ENCODE measurements around the gene MYBPC1.

Gene MYBPC1

GRCh38 chr12:101619026-101619786 lies 24.4 kb downstream of the MYBPC1 start:
- H3K36me3 ChIP-seq (ENCODE audit: control insufficient read depth in 1 of 2, insufficient read depth in 2 of 2, low read length in 2 of 2), result no peaks in the 10 kb centered on the region
- H3K4me1 ChIP-seq (ENCODE audit: control insufficient read depth in 1 of 2, insufficient read depth in 2 of 2, low read length in 2 of 2), result peaks cover 18 to 29% of the 10 kb centered on the region in 2 donors
- no peaks in the 10 kb centered on the region for H3K9me3 ChIP-seq (ENCODE audit: control insufficient read depth in 1 of 2, low read length in 2 of 2)
- H3K27me3 ChIP-seq (ENCODE audit: control insufficient read depth in 1 of 2, insufficient read depth in 2 of 2, low read length in 2 of 2), result no peaks in the 10 kb centered on the region
- H3K27ac ChIP-seq (ENCODE audit: low read depth, low read length), result no peak overlapping the region
- no peak overlapping the region for H3K4me3 ChIP-seq (ENCODE audit: low read depth in 1 of 2, low read length in 2 of 2)
- H3K9ac ChIP-seq (ENCODE audit: low read depth in 1 of 2, low read length in 2 of 2), result no peak overlapping the region

- Histone ChIP-seq H3K27me3 (ENCODE audit: control insufficient read depth in 1 of 2, insufficient read depth in 2 of 2, low read length in 2 of 2) (no peaks in the 10 kb centered on the region), H3K4me3 (ENCODE audit: low read depth in 1 of 2, low read length in 2 of 2) (no peak overlapping the region), H3K27ac (ENCODE audit: low read depth, low read length) (no peak overlapping the region), H3K9ac (ENCODE audit: low read depth in 1 of 2, low read length in 2 of 2) (no peak overlapping the region), H3K9me3 (ENCODE audit: control insufficient read depth in 1 of 2, low read length in 2 of 2) (no peaks in the 10 kb centered on the region), H3K4me1 (ENCODE audit: control insufficient read depth in 1 of 2, insufficient read depth in 2 of 2, low read length in 2 of 2) (peaks cover 18 to 29% of the 10 kb centered on the region in 2 donors), H3K36me3 (ENCODE audit: control insufficient read depth in 1 of 2, insufficient read depth in 2 of 2, low read length in 2 of 2) (no peaks in the 10 kb centered on the region)
Observed at GRCh38 chr12:101619858-101620761, 25.3 kb downstream of the MYBPC1 start.

DNA sequence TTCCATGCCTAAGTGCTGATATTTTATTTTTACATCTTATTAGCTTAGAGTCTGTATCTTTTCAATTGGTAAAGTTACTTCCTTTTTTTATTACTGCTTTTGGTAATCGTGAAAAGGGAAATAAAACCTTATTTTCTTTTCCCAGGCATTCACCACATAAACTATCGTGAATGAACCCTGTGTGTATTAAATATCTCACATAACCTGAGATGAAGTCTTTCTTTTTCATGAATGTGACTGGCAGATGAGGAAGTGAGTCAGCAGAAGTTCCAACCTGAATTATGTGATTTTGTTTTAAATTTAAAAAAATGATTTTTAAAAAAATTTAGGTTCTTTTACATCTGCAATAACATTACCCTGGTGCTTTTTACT lies 26.0 kb downstream of the MYBPC1 start:
- Histone ChIP-seq H3K4me3 (ENCODE audit: low read depth in 1 of 2, low read length in 2 of 2) (no peak overlapping the region), H3K9me3 (ENCODE audit: control insufficient read depth in 1 of 2, low read length in 2 of 2) (no peaks in the 10 kb centered on the region), H3K9ac (ENCODE audit: low read depth in 1 of 2, low read length in 2 of 2) (no peak overlapping the region), H3K36me3 (ENCODE audit: control insufficient read depth in 1 of 2, insufficient read depth in 2 of 2, low read length in 2 of 2) (no peaks in the 10 kb centered on the region), H3K4me1 (ENCODE audit: control insufficient read depth in 1 of 2, insufficient read depth in 2 of 2, low read length in 2 of 2) (peaks cover 16 to 28% of the 10 kb centered on the region in 2 donors), H3K27ac (ENCODE audit: low read depth, low read length) (no peak overlapping the region), H3K27me3 (ENCODE audit: control insufficient read depth in 1 of 2, insufficient read depth in 2 of 2, low read length in 2 of 2) (no peaks in the 10 kb centered on the region)

GRCh38 chr12:101628676-101629075 lies 33.9 kb downstream of the MYBPC1 start:
- H3K36me3 ChIP-seq (ENCODE audit: control insufficient read depth in 1 of 2, insufficient read depth in 2 of 2, low read length in 2 of 2), result no peaks in the 10 kb centered on the region
- no peaks in the 10 kb centered on the region for H3K9me3 ChIP-seq (ENCODE audit: control insufficient read depth in 1 of 2, low read length in 2 of 2)
- H3K4me3 ChIP-seq (ENCODE audit: low read depth in 1 of 2, low read length in 2 of 2), result no peak overlapping the region
- H3K27ac ChIP-seq (ENCODE audit: low read depth, low read length), result no peak overlapping the region
- H3K4me1 ChIP-seq (ENCODE audit: control insufficient read depth in 1 of 2, insufficient read depth in 2 of 2, low read length in 2 of 2), result peaks cover 0 to 14% of the 10 kb centered on the region in 2 donors
- no peaks in the 10 kb centered on the region for H3K27me3 ChIP-seq (ENCODE audit: control insufficient read depth in 1 of 2, insufficient read depth in 2 of 2, low read length in 2 of 2)
- H3K9ac ChIP-seq (ENCODE audit: low read depth in 1 of 2, low read length in 2 of 2), result no peak overlapping the region

DNA sequence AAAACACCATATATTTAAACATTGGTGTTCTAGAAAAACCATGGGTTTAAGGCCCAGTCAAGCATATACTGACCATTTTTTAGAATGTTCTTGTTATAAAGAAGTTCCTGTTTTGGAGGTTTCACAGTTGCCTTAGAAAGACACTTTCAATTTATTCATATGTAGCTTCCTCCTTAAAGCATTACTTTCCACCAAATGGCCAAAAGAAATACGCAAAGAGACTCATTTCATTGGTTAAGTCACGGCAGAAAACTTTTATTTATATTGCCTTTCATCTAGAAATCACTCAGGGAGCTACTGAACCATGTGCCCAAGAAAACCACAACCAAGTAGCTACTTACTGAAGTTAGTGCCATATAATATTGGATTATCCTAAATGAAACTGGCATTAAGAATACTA lies 40.0 kb downstream of the MYBPC1 start:
- Histone ChIP-seq H3K4me3 (ENCODE audit: low read depth in 1 of 2, low read length in 2 of 2) (no peak overlapping the region), H3K36me3 (ENCODE audit: control insufficient read depth in 1 of 2, insufficient read depth in 2 of 2, low read length in 2 of 2) (no peaks in the 10 kb centered on the region), H3K9me3 (ENCODE audit: control insufficient read depth in 1 of 2, low read length in 2 of 2) (no peaks in the 10 kb centered on the region), H3K9ac (ENCODE audit: low read depth in 1 of 2, low read length in 2 of 2) (no peak overlapping the region), H3K27me3 (ENCODE audit: control insufficient read depth in 1 of 2, insufficient read depth in 2 of 2, low read length in 2 of 2) (no peaks in the 10 kb centered on the region), H3K27ac (ENCODE audit: low read depth, low read length) (no peak overlapping the region), H3K4me1 (ENCODE audit: control insufficient read depth in 1 of 2, insufficient read depth in 2 of 2, low read length in 2 of 2) (no peaks in the 10 kb centered on the region)

DNA sequence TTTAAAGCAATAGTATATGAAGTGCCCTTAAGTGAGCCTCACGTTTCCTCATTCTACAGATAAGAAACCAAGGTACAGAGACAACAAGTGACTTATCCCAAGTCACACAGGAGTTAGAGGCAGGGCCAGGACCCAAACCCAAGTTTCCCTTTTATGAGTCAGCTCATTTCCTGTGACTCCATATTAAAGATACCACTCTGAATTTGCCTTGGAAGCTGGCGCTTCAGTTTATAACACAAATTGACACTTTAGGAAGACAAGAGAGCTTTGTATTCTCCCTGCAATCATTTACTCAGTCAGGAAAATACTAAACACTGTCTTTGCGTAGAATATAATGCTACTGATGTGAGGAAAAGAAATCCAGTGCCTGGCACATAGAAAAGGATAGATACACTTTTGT lies 43.2 kb downstream of the MYBPC1 start:
- H3K27ac ChIP-seq (ENCODE audit: low read depth, low read length), result no peak overlapping the region
- peaks cover 0 to 4% of the 10 kb centered on the region in 2 donors for H3K27me3 ChIP-seq (ENCODE audit: control insufficient read depth in 1 of 2, insufficient read depth in 2 of 2, low read length in 2 of 2)
- H3K9ac ChIP-seq (ENCODE audit: low read depth in 1 of 2, low read length in 2 of 2), result no peak overlapping the region
- H3K9me3 ChIP-seq (ENCODE audit: control insufficient read depth in 1 of 2, low read length in 2 of 2), result no peaks in the 10 kb centered on the region
- no peaks in the 10 kb centered on the region for H3K4me1 ChIP-seq (ENCODE audit: control insufficient read depth in 1 of 2, insufficient read depth in 2 of 2, low read length in 2 of 2)
- H3K36me3 ChIP-seq (ENCODE audit: control insufficient read depth in 1 of 2, insufficient read depth in 2 of 2, low read length in 2 of 2), result no peaks in the 10 kb centered on the region
- no peak overlapping the region for H3K4me3 ChIP-seq (ENCODE audit: low read depth in 1 of 2, low read length in 2 of 2)

DNA sequence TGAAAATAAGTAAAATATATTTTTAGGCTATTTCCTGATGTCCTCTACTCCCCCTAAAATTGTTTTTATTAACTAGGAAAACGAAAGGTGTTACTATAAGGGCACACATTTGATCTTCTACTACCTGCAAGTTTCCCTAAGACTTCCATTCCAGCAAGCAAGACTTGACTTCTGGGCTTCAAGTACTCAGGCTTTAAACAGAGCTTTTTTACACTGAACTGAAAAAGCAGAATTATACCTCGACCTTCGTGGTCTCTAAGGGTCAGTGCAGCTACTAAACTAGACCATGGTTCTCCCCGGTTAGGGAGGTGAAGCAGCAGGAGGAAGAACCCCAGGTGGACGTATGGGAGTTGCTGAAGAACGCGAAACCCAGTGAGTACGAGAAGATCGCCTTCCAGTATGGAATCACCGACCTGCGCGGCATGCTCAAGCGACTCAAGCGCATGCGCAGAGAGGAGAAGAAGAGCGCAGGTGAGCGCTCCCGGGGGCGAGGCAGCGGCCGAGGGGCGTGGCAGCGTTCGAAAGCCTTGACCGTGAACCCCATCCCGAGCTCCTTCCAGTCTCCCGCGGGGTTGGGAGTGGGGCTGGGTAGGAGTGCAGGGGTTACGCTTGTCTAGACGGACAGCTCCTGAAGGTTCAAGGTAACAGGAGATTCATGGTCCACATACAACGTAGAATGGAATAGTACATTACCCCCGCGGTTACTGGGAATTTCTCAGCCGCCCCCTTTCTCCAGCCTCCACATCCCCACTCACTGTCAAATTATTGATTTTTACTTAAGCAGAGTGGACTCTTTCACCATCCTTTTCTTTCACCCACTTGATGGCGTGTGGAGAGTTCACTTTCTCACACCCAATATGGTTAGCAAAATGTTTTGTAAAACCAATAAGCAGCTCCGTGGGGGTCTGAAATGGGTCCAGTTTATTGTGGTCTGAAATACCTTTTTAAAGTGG lies 47.6 kb downstream of the MYBPC1 start:
- Histone ChIP-seq H3K4me3 (ENCODE audit: low read depth in 1 of 2, low read length in 2 of 2) (peak overlapping the region; percentile 50 to 65), H3K4me1 (ENCODE audit: control insufficient read depth in 1 of 2, insufficient read depth in 2 of 2, low read length in 2 of 2) (no peaks in the 10 kb centered on the region), H3K27ac (ENCODE audit: low read depth, low read length) (no peak overlapping the region), H3K36me3 (ENCODE audit: control insufficient read depth in 1 of 2, insufficient read depth in 2 of 2, low read length in 2 of 2) (no peaks in the 10 kb centered on the region), H3K27me3 (ENCODE audit: control insufficient read depth in 1 of 2, insufficient read depth in 2 of 2, low read length in 2 of 2) (peaks cover 0 to 4% of the 10 kb centered on the region in 2 donors), H3K9me3 (ENCODE audit: control insufficient read depth in 1 of 2, low read length in 2 of 2) (no peaks in the 10 kb centered on the region), H3K9ac (ENCODE audit: low read depth in 1 of 2, low read length in 2 of 2) (no peak overlapping the region)

- Histone ChIP-seq H3K9me3 (ENCODE audit: control insufficient read depth in 1 of 2, low read length in 2 of 2) (no peaks in the 10 kb centered on the region), H3K27ac (ENCODE audit: low read depth, low read length) (no peak overlapping the region), H3K27me3 (ENCODE audit: control insufficient read depth in 1 of 2, insufficient read depth in 2 of 2, low read length in 2 of 2) (no peaks in the 10 kb centered on the region), H3K36me3 (ENCODE audit: control insufficient read depth in 1 of 2, insufficient read depth in 2 of 2, low read length in 2 of 2) (no peaks in the 10 kb centered on the region), H3K4me3 (ENCODE audit: low read depth in 1 of 2, low read length in 2 of 2) (no peak overlapping the region), H3K4me1 (ENCODE audit: control insufficient read depth in 1 of 2, insufficient read depth in 2 of 2, low read length in 2 of 2) (no peaks in the 10 kb centered on the region), H3K9ac (ENCODE audit: low read depth in 1 of 2, low read length in 2 of 2) (no peak overlapping the region)
Observed at GRCh38 chr12:101647711-101648110, 52.9 kb downstream of the MYBPC1 start.

GRCh38 chr12:101648195-101648594 lies 53.4 kb downstream of the MYBPC1 start:
- Histone ChIP-seq H3K36me3 (ENCODE audit: control insufficient read depth in 1 of 2, insufficient read depth in 2 of 2, low read length in 2 of 2) (no peaks in the 10 kb centered on the region), H3K4me1 (ENCODE audit: control insufficient read depth in 1 of 2, insufficient read depth in 2 of 2, low read length in 2 of 2) (peaks cover 3 to 5% of the 10 kb centered on the region in 2 donors), H3K27ac (ENCODE audit: low read depth, low read length) (no peak overlapping the region), H3K9ac (ENCODE audit: low read depth in 1 of 2, low read length in 2 of 2) (no peak overlapping the region), H3K4me3 (ENCODE audit: low read depth in 1 of 2, low read length in 2 of 2) (no peak overlapping the region), H3K9me3 (ENCODE audit: control insufficient read depth in 1 of 2, low read length in 2 of 2) (no peaks in the 10 kb centered on the region), H3K27me3 (ENCODE audit: control insufficient read depth in 1 of 2, insufficient read depth in 2 of 2, low read length in 2 of 2) (no peaks in the 10 kb centered on the region)

Data from duodenal mucosa (tissue), 2 donors.